Measurements from ENCODE around the gene FOS. TPM values are rescaled to one million over a fixed set of nuclear protein-coding genes. Genes with fewer than 3 reads are reported as not detected.
A peak's percentile ranks its signal among the peaks of the same experiment; 100 is the strongest.

Gene FOS
- total and polyA plus RNA-seq, 7 donors: 108 to 1,048 (median 374) TPM

DNA sequence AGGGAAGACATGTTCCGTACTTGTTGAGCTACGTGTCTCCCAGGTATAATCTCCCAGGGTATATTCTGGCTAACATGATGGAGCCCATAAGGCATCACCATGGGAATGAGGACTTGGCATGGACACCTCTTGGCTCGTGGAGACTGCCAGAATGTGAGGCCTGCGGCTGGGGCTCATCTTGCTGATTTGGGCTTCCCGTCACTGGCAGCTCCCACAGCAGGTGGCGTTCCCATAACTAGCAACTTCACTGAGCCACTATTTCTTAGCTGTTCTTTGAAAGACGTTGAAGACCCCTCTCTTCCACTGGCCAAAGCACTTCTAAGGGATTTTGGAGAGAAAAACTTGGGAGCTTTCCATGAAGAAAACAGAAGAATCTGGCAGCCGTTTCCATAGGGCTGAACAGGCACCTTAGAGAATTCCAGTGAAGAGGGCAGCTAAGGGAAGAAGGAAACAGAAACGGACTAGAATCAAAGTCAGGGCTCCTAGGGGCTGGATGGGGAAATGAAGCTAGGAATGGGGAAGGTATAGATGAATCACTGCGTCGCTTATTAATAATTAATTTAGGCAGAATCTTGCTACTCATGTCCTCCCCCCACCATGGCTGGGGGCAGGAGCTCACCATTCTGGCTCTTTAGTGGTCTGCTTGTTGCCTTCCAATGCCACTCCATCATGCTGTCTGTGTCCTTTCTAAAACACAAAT is 39.7 kb upstream of the FOS start:
- intact Hi-C loops (cut with DNase I): loop anchor here (2.0 to 5.0 kb wide), 3 partner anchors 20 to 56 kb away; partner anchors contain the start of gene FOS
- no peak for DNase-seq
- 80 to 87% methylated on average over 11 of the region's 11 CpGs for WGBS, 2 donors

DNA sequence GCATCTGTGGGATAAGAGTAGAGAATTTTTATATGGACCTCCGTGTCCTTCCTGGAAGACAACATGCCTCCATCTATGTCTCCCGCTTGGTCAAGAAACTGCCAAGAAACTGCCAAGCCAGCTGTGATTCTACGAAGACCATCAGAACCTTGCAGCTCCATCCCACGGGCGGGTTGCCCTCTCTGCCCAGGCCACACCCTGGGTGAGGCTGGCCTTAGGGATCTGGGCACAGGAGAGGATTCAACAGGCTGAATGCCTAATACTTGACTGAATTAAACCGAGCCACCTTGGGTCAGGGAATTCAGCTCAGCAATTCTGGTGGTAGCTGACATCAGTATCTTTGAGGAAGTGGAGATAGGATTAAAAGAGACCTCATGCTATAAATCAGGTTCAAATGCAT is 37.8 kb upstream of the FOS start:
- Histone ChIP-seq H3K9me3 (no peaks in the 10 kb centered on the region), H3K36me3 (no peaks in the 10 kb centered on the region), H3K4me1 (peaks cover 0 to 43% (median 31%) of the 10 kb centered on the region in 4 donors), H3K27me3 (no peaks in the 10 kb centered on the region), H3K4me3 (no peak overlapping the region), H3K27ac (peak overlapping the region in 1 of 4 donors; percentile 87)
- WGBS, 2 donors: 79 to 92% methylated on average over 6 of the region's 6 CpGs
- intact Hi-C loops (cut with DNase I): no loop called here
- TF ChIP-seq EP300 (IDR thresholded peaks at IDR 0.05) (no peak), POLR2AphosphoS5 (IDR thresholded peaks at IDR 0.05) (no peak), POLR2A (IDR thresholded peaks at IDR 0.05) (no peak)
- TF ChIP-seq, protein P1, sequence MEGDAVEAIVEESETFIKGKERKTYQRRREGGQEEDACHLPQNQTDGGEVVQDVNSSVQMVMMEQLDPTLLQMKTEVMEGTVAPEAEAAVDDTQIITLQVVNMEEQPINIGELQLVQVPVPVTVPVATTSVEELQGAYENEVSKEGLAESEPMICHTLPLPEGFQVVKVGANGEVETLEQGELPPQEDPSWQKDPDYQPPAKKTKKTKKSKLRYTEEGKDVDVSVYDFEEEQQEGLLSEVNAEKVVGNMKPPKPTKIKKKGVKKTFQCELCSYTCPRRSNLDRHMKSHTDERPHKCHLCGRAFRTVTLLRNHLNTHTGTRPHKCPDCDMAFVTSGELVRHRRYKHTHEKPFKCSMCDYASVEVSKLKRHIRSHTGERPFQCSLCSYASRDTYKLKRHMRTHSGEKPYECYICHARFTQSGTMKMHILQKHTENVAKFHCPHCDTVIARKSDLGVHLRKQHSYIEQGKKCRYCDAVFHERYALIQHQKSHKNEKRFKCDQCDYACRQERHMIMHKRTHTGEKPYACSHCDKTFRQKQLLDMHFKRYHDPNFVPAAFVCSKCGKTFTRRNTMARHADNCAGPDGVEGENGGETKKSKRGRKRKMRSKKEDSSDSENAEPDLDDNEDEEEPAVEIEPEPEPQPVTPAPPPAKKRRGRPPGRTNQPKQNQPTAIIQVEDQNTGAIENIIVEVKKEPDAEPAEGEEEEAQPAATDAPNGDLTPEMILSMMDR (IDR thresholded peaks at IDR 0.05): no peak
- no peak for DNase-seq

More for the DNA sequence above, 39.7 kb upstream of the FOS start:
- TF ChIP-seq, protein P1 (IDR thresholded peaks at IDR 0.05): no peak
- TF ChIP-seq POLR2A (IDR thresholded peaks at IDR 0.05): no peak
- no peak for TF ChIP-seq POLR2AphosphoS5 (IDR thresholded peaks at IDR 0.05)
- TF ChIP-seq EP300 (IDR thresholded peaks at IDR 0.05): no peak
- no peak overlapping the region for H3K4me3 ChIP-seq
- H3K27me3 ChIP-seq: no peaks in the 10 kb centered on the region
- H3K4me1 ChIP-seq: peaks cover 0 to 43% (median 31%) of the 10 kb centered on the region in 4 donors
- H3K27ac ChIP-seq: peak overlapping the region; percentile 64 to 87 (median 81)
- no peaks in the 10 kb centered on the region for H3K9me3 ChIP-seq
- H3K36me3 ChIP-seq: no peaks in the 10 kb centered on the region

DNA sequence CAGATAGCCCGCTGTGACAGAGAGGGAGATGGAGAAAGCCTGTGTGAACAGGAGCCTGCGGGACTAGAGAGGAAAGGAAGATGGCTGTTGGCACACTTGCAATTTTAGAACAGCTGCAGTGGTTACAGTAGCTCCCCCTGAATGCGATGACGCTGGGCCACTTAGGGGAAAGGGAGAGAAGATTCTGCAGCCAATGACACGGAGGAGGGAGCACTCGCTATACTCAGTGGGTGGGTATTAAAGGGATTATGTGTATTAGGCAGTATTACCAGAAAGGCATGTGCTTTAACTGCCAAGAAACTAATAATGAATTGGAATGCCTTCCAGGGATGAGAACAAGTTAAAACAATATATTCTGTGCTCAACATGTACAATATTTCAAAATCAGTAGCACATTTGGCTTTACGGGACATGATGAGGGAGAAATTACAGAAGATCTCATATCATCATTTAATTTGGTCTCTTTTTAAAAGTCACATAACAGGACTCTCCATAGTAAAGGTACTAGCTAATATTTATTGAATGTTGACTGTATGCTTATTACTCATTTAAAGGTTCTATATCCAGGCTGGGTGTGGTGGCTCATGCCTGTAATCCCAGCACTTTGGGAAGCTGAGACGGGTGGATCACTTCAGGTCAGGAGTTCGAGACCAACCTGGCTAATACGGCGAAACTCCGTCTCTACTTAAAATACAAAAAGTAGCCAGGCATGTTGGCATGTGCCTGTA is 35.9 kb upstream of the FOS start:
- no peak for DNase-seq
- Histone ChIP-seq H3K4me1 (peaks cover 0 to 32% (median 20%) of the 10 kb centered on the region in 4 donors), H3K27ac (peak overlapping the region in 2 of 4 donors; percentile 16 to 64), H3K36me3 (no peaks in the 10 kb centered on the region), H3K27me3 (no peaks in the 10 kb centered on the region), H3K9me3 (no peaks in the 10 kb centered on the region), H3K4me3 (no peak overlapping the region)
- WGBS, 2 donors: 75 to 87% methylated on average over 12 of the region's 12 CpGs
- intact Hi-C loops (cut with DNase I): no loop called here
- peak in 1 of 4 donors; percentile 23 for TF ChIP-seq EP300 (IDR thresholded peaks at IDR 0.05)
- TF ChIP-seq, protein P1 (IDR thresholded peaks at IDR 0.05): no peak
- peak in 1 of 4 donors; percentile 37 for TF ChIP-seq POLR2AphosphoS5 (IDR thresholded peaks at IDR 0.05)
- TF ChIP-seq POLR2A (IDR thresholded peaks at IDR 0.05): no peak

DNA sequence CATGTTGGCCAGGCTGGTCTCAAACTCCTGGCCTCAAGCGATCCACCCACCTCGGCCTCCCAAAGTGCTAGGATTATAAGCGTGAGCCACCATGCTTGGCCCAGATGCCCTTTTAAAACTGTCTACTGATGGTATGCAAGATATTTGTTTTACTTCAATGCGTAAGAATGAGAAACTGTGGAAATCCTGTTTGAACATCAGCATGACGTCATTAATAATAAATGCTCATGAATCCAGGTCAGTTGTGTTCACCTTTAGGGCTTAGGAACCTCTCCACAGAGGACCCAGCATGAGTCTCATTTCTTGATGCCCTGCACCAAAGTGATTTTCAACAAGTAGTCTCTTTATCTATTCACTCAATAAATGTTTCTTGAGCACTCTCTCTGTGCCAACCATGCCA is 34.5 kb upstream of the FOS start:
- no peak for TF ChIP-seq EP300 (IDR thresholded peaks at IDR 0.05)

More for the DNA sequence above, 34.5 kb upstream of the FOS start:
- DNase-seq: no peak
- H3K4me1 ChIP-seq: peaks cover 0 to 18% (median 8%) of the 10 kb centered on the region in 4 donors
- intact Hi-C loops (cut with DNase I): no loop called here
- 95% methylated on average over 5 of the region's 5 CpGs for WGBS, 2 donors
- no peak overlapping the region for H3K27ac ChIP-seq
- H3K4me3 ChIP-seq: no peak overlapping the region
- no peaks in the 10 kb centered on the region for H3K36me3 ChIP-seq
- no peaks in the 10 kb centered on the region for H3K27me3 ChIP-seq
- no peaks in the 10 kb centered on the region for H3K9me3 ChIP-seq

Data from sigmoid colon (tissue), 7 donors.